ENCODE data around the gene MAGI2.

MAGI2 gene

DNA sequence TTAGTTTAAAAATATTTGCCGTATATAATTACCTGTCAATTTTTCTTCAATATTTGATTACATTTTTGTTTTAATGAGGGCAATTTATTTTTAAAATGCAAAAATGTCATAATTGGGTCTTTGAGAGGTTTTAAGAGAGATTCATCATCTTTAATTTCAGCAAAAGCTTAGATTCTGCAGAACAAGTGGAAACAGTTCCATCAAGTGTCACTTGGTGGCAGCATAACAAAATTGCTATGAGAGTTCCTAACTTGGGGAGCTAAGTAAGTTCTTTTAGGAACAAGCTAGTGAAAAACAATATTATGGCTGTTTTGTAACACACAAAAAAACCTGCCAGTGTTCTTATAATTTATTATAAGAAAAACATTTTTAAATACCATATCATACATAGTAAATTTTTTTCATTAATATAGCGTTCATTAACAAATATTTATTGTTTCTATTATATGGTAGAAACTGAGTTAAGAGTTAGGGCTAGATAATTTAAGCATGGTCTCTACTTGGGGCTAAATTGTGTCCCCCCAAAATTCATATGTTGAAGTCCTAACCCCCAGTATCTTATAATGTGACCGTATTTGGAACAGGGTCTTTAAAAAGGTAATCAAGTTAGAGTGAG lies 155.2 kb downstream of the MAGI2 start:
- peak; percentile 9 for DNase-seq

DNA sequence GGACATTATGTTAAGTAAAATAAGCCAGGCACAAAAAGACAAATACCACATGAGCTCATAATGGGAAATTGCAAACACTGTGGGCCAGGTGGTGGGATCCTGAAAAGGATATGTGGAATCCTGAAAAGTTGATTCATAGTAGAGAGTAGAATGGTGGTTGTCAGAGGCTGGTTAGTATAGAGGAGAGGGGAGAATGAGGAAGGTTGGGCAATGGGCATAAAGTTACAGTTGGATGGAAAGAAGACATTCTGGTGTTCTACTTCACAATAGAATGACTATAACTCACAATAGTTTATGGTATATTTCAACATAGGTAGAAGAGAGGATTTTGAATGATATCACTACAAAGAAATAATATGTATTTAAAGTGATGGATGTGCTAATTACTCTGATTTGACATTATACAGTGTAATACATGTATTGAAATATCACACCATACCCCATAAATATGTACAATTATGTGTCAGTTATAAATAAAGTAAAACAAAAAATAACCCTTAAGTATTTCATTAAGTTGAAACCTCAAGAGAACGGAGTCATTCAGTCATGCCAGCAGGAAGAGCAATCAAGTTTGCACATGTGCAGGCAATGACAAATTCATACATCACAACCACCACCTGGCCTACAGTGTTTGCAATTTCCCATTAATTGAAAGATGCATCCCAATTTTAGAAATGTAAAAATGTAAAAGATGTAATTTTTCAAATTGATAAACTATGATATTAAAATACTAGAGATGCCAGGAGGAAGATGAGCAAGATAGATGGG lies 156.7 kb downstream of the MAGI2 start:
- DNase-seq = no peak

DNA sequence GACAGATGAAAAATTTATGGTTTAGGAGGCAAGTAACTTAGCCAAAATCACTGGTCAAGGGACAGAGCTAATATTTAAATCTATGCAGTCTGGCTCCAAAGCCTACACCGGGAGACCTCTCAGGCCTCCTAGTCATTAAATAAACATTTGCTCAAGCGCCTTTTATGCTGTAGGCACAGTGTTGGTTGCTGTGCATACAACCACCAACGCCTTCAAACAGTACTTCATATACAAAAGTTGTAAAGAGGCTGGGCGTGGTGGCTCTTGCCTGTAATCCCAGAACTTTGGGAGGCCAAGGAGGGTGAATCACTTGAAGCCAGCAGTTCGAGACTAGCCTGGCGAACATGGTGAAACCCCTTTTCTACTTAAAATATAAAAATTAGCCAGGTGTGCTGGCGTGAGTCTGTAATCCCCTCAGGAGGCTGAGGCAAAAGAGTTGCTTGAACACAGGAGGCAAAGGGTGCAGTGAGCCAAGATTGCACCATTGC lies 159.8 kb downstream of the MAGI2 start:
- no peak for DNase-seq

DNA sequence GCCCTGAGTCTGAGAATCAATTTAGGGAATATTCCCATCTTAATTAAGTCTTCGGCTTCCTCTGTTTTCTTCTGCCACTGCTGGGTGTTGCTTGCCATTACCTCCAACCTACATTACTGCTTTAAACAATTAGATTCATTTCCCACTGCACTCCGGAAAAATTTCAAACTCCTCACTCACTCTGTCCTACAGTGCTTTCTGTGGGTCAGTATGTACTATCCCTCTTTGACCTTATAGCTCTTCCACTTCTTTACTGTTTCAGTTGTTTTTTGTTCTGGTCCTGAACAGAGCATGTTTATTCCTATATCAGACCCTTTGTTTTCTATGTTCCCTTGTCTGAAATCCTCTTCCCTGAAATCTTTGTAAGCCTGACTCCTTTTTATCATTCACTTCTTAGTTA lies 160.6 kb downstream of the MAGI2 start:
- DNase-seq = no peak

DNA sequence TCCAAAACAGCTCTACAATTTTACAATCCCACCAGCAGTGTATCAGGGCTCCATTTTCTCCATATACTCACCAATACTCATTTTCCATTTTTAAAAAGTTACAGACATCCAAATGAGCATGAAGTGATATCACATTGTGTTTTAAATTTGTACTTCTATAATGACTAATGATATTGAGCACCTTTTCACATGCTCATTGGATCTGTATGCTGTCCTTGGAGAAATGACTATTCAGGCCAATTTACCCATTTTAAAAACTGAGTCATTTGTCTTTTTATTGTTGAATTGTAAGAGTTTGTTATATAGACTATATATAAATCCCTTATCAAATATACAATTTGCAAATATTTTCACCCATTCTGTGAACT lies 162.0 kb downstream of the MAGI2 start:
- no peak for DNase-seq

DNA sequence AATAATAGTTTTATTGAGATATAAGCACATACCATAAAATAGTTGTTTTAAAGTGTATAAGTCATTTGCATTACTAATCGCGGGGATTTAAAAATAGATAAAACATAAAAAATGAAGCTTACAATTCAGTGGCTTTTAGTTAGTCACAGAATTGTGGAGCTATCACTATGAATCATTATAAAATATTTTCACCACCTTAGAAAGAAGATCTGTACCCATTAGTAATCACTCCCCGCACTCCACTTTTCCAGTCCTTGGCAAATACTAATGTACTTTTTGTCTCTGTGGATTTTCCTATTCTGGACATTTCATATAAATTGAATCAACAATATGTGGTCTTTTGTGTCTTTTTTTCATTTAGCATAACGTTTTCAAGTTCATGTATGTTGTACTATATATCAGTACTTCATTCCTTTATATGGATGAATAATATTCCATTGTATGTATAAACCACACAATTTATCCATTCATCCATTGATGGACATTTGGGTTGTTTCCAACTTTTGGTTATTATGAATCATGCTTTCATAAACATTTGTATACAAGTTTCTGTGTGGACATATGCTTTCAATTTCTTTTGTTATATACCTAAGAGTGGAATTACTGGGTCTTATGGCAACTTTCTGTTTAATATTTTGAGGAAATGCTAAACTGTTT lies 162.5 kb downstream of the MAGI2 start:
- no peak for DNase-seq

DNA sequence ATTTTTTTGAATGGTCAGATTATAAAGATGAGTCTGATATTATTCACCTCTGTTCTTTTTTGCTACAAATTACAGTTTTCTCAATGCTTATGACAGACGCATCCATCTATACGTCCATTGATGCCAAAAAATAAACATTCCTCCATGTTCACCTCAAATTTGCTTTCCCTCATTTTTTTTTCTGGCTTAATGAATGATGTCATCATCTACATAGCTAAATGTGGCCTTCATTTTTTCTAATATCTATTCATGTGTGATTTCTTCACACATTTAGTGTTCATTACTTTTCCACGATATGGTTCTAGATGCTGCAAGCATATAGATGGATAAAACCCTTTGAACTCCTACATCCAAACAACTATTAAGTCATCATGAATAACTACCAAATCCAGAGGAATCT lies 163.1 kb downstream of the MAGI2 start:
- no peak for DNase-seq

DNA sequence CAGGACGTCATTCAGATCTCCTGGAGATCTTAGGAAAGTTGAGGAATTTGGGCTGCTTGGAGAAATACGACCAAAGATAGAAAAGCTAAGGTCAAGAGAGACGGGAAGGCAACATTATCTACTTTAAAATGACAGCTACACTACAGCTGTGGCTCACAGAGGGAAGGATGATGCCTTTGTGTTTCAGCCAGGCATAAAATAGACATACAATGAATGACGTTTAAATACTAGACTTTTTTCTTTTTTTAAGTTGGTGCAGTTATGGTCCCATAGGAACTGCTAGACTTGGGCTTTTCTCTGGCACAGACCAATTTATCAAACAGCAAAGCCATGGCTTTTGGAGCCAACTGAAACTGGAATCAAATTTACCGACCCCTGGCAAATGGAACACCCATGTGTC lies 164.8 kb downstream of the MAGI2 start:
- DNase-seq = no peak

DNA sequence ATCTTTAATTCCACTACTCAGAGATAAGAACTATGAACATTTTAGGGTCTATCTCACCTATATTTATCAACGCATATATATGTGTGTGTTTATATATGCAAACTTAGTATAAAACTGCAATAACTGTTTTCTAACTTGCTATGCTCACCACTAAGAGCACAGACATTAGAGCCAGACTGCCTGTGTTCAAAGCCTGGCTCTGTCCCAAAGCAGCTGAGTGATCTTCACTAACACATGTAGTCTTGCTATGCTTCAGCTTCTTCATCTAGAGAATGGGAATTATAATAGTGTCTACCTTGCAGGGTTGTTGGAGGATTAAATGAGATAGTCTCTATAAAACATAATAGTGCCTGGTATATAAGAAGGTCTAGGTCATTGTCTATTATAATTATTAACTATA lies 165.5 kb downstream of the MAGI2 start:
- DNase-seq = no peak

DNA sequence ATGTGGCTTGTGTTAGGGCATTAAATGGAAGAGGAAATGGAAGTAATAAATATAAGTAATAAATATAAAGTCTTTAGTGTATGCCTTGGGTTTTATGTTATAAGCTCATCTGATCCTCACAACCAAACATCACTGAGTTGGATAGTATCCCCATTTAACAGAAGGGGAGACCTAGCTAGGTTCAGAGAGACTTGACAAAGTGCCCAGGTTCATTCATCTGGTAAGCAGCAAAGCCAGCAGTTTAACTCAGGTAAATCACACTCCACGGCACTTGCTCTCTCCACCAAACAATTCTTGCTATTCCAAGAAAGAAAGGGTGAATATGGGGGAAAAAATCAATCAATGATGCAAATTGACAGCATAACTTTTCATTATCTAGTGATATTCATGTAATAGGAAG lies 167.3 kb downstream of the MAGI2 start:
- DNase-seq = no peak

DNA sequence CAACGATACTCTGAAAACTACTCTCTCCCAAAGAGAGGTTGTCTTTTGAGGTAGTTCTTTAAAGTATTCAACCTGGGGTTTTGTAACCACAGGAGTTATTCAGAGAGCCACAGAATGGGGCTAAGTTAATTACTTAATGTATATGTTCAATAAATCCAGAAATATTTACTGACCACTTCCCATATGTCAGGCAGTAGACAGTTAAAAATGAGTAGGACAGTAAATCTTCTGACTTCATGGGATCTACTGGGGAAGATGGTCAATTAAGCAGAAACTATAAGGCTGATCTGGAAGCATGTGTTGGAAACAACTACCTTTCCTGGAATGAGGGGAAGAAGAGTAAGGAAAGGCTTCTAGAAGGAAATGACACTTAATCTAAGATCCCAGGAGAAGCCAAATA lies 167.7 kb downstream of the MAGI2 start:
- no peak for DNase-seq

DNA sequence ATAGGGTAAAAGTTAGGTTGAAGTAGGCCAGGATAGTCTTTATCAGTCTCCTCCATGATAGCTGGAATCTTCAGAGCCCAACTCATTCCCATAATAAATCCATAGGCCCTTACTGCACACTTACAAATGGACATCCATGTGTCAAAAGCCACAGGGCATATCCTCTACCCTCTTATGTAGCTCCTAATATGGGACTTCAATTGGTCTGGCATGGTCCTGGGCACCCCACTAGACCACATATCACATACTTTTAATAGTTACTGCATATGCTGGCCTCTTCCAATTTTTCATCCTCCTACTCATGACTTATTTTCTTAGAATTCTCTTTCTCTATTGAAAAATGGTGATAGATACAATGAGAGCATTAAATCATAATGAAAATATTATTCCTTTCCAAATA lies 169.3 kb downstream of the MAGI2 start:
- DNase-seq = no peak

DNA sequence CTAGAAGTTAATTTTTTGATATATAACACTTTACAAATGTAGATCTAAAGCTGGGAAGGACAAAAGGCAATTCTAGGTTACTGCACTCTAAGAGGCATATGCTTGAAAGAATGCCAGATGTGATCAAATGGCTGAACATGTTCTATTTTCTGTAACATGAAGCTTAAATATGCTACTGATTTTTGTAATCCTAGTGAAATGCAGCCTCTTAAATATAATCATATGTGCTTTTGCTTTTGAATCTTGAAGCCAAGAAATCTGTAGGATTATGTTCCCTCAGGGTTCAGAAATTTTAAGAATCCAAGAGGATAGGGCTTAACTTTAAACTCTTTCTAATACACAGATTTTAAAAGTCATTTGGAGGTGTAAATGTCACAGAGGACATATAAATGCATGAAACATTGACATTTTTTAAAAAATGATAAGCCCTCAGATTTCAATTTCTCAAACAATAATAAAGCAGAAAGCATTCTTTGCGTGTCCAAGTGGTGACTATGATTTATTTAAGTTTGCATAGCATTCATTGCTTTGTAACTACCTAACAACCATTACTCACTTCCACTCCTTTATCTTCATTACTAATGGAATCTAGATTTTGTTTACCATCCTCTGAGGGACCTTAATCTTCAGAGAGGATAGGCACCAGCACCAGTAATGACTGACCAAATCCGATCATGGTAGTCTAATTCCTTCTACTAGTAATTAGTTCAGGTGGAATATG lies 170.4 kb downstream of the MAGI2 start:
- no peak for DNase-seq

DNA sequence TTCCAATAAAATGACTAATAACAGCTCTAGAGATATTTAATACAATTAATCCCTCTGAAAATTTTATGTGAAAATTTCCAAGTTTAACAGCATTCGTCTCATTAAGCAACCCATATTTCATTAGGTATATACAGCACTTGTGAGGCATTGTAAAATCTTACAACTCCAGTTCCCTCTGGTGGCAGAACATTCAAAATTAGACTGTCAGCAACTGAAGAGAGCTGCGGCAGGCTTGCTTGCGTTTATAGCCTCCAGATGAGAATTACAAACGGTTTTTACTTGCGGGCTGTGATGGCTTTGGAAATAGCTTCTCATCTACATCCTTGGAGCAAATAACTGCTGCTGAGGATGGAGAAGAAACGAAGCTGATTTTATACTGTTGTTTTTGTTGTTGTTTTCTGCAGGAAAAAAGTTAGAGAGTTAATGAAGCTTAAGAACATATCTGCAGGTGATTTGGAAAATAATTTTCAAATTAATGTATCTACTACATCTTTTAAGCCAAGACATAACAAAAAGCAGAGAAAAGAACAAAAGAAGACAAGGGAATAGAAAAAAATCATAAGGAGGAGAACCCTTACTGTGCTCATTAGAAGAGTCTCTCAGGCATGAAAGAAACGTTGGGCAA lies 171.3 kb downstream of the MAGI2 start:
- DNase-seq = no peak

DNA sequence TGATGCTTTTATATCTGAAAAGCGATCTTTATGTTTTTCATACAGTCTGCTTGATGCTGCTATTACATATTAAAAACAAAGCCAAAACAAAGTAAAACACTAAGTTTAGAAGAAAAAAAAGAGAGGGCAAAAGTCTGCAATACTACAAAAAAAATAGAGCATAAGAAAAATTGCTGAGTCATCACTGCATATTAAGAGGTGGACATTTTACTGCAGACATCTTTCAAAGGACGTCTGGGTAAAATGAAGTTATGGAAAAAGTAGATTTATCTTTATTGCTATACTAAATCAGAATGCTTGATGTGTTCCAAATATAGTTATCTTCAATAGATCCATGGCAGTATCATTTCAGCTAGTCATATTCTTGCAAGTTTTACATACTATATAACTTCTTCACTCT lies 172.0 kb downstream of the MAGI2 start:
- DNase-seq = no peak

DNA sequence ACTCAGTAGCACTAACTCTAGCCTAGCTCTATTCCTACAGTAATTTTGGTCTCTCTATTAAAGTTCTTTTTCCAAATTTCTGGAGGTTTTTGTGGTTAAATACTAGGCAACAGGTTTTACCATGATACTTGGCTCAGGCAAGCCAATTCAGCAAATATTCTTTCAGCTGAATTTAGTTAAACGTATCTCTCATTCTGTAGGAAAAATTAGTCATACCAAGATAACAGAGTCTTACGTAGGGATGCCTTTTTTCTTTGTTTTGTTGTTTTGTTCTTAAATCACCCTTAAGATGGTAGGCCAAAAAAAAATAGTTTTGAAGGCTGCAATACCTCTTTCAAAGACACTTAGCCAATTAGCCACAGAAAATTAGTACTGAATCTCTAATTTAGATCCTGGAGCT lies 180.5 kb downstream of the MAGI2 start:
- no peak for DNase-seq

DNA sequence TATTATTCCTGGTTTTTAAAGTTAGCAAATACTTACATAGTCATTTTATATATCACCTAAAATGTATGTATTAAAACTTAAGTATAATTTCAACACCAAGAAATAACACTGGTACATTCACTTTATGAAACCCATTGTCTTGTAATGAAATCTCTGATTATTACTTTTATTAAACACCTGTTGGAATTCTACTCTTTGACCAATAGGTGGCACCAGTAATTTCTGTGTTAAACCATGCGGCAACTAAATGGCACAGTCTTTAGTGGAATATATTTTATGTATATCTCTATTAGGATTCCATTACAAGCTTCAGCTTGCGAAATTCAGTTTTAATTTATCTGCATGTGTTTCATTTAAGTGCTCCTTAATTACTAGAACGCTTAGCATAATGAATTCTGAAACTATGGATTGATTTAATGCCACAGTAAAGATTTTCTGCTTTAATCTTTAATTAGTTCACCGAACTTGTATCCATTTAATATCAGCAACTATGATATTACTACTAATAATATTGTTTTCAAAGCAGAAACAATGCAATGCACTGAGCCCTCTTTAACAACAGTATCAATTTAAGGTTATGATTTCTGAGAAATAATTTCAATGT lies 181.3 kb downstream of the MAGI2 start:
- peak; percentile 6 for DNase-seq

DNA sequence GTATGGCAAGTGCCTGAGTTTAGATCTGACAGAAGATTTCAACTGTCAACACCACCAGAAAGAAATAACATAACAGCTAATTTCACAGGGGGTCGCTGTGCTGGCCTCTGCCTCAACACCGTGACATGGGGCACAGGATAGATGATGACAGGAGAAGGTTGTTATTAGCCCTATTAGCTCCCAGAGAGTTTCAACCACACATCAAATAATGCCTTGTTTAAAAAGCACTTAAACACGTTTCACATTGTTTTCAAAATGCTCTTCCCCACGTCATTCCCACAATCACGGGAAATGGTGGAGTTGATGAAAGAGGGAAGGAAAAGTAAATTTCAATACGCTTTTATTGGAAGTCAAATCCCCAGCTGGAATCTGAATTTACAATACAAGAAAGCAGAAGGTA lies 184.7 kb downstream of the MAGI2 start:
- no peak for DNase-seq

DNA sequence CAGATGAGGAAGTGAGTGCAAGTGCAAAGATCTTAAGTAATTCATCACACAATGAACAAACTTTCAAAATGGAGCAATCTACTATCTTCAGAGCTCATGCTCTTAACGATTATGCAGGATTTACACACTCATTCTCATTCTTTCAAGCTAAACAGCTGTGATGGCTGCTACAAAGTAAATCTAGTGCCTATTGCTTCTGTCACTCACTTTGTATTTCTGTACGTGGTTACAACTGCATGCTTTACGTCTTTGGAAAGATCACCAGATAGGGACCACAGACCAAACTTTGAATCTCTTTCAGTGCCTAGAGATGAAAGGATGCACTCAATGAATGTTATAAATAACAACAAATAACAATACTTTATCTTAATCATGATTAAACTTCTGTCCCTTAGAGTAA lies 194.6 kb downstream of the MAGI2 start:
- DNase-seq = no peak

DNA sequence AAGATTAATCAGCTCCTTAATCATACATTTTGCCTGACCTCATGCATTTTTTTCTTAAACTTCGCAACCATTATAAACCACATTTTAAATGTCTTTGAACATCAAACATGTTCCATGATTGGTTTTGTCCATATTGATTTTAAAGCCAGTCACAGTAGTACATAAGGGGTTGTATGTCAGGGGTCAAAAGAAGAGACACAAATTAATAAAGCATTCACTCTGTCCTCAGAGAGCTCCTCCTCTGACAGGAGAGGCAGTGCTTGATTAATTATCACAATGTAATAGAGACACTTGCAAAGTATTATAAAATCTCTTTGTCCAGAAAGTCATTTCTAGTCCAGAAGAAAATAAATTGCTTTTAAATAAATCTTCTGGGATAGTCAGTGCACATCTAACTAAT lies 195.5 kb downstream of the MAGI2 start:
- no peak for DNase-seq

DNA sequence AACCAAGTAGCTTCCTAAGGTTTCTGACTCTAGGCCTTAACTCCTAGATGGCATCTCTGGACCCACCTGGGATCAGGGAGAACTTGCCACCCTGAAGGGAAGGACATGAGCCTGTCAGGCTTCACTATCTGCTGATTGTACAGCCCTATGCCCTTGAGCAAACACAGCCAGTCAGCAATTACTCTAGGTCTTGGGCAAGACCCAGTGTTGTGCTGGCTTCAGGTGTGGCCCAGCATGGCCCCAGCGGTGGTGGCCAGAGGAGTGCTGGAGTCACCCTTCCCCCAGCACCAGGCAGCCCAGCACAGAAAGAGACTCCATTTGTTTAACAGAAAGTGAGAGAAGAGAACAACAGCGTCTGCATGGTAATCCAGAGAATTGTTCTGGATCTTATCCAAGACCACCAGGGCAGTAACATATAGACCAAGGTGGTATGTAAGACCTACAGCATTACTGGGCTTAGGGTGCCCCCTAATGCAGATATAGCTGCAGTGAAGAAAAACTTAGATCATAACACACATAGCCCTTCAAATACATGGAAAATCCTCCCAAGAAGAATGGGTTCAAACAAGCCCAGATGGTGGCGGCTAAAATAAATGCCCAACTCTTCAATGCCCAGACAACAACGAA lies 207.7 kb downstream of the MAGI2 start:
- DNase-seq = no peak

DNA sequence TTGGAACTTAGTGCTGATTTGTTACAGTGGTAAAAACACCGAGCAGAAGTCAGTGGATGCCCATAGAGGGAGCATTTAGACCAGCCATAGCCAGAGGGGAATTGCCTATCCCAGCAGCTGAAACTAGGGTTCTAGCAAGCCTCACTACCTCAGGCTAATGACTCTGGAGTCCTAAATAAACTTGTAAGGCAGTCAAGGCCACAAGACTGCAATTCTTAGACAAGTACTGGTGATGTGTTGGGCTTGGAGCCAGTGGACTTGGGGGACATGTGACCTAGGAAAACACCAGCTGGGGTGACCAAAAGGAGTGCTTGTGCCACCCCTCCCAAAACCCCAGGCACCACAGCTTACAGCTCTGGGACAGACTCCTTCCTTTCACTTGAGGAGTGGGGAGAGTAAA lies 209.0 kb downstream of the MAGI2 start:
- DNase-seq = no peak
